ENCODE measurements around the gene ZBTB37. TPM values are rescaled to one million over a fixed set of nuclear protein-coding genes. Genes with fewer than 3 reads are reported as not detected.
"Not testable (repeated sequence)": the region's sequence is repeated elsewhere in the genome, so short reads cannot be mapped to it uniquely, and the experiment has no call there.

Gene ZBTB37
- total RNA-seq, 4 donors from 2014 or later = 1.6 to 6.3 (median 3.3) TPM

GRCh38 chr1:173871091-173871490, 2.9 kb downstream of the ZBTB37 start:
- peaks cover 0 to 36% (median 0%) of the 10 kb centered on the region in 3 donors for H3K36me3 ChIP-seq
- 80 to 89% methylated on average over 4 to 5 of the region's 5 CpGs for WGBS, 2 donors
- intact Hi-C loops (cut with DNase I) = no loop called here
- DNase-seq = no peak
- H3K4me1 ChIP-seq = peaks cover 0 to 39% (median 16%) of the 10 kb centered on the region in 3 donors
- H3K27ac ChIP-seq = peak overlapping the region in 2 of 4 donors; percentile 38 to 99
- no peaks in the 10 kb centered on the region for H3K27me3 ChIP-seq
- TF ChIP-seq POLR2A (IDR thresholded peaks at IDR 0.05) = no peak
- no peak for TF ChIP-seq CTCF (IDR thresholded peaks at IDR 0.05)
- no peaks in the 10 kb centered on the region for H3K9me3 ChIP-seq
- H3K4me3 ChIP-seq = no peak overlapping the region

- peaks cover 0 to 36% (median 0%) of the 10 kb centered on the region in 3 donors for H3K36me3 ChIP-seq
- no peaks in the 10 kb centered on the region for H3K9me3 ChIP-seq
- WGBS, 2 donors = 69 to 80% methylated on average over 2 of the region's 2 CpGs
- intact Hi-C loops (cut with DNase I) = no loop called here
- no peaks in the 10 kb centered on the region for H3K27me3 ChIP-seq
- no peak overlapping the region for H3K4me3 ChIP-seq
- no peak for DNase-seq
- peak overlapping the region in 1 of 4 donors; percentile 38 for H3K27ac ChIP-seq
- H3K4me1 ChIP-seq = peaks cover 0 to 35% (median 12%) of the 10 kb centered on the region in 3 donors
- TF ChIP-seq POLR2A (IDR thresholded peaks at IDR 0.05) (no peak), CTCF (IDR thresholded peaks at IDR 0.05) (no peak)
Measured at GRCh38 chr1:173871500-173871899, 3.3 kb downstream of the ZBTB37 start.

GRCh38 chr1:173876732-173877131, 8.6 kb downstream of the ZBTB37 start:
- Histone ChIP-seq H3K36me3 (peaks cover 0 to 65% (median 0%) of the 10 kb centered on the region in 3 donors), H3K4me3 (no peak overlapping the region), H3K9me3 (no peaks in the 10 kb centered on the region), H3K27ac (no peak overlapping the region), H3K27me3 (no peaks in the 10 kb centered on the region), H3K4me1 (no peaks in the 10 kb centered on the region)
- WGBS, 2 donors = 81 to 88% methylated on average over 5 of the region's 5 CpGs
- no peak for DNase-seq
- intact Hi-C loops (cut with DNase I) = no loop called here
- TF ChIP-seq POLR2A (IDR thresholded peaks at IDR 0.05) (no peak), CTCF (IDR thresholded peaks at IDR 0.05) (no peak)

GRCh38 chr1:173878251-173878650, 10.1 kb downstream of the ZBTB37 start:
- intact Hi-C loops (cut with DNase I) = no loop called here
- Histone ChIP-seq H3K27me3 (no peaks in the 10 kb centered on the region), H3K9me3 (no peaks in the 10 kb centered on the region), H3K4me3 (no peak overlapping the region), H3K4me1 (no peaks in the 10 kb centered on the region), H3K36me3 (peaks cover 0 to 65% (median 0%) of the 10 kb centered on the region in 3 donors), H3K27ac (no peak overlapping the region)
- no peak for DNase-seq
- TF ChIP-seq CTCF (IDR thresholded peaks at IDR 0.05) (no peak), POLR2A (IDR thresholded peaks at IDR 0.05) (no peak)

- WGBS, 2 donors = 69 to 75% methylated on average over 2 to 3 of the region's 4 CpGs
- H3K4me1 ChIP-seq; H3K27me3 ChIP-seq; H3K4me3 ChIP-seq; H3K27ac ChIP-seq; DNase-seq; intact Hi-C loops (cut with DNase I); H3K9me3 ChIP-seq: not testable (repeated sequence)
- peaks cover 6 to 58% (median 6%) of the 10 kb centered on the region in 3 donors for H3K36me3 ChIP-seq
Measured at GRCh38 chr1:173881117-173881516, 12.9 kb downstream of the ZBTB37 start.

GRCh38 chr1:173884701-173885100, 16.5 kb downstream of the ZBTB37 start:
- Histone ChIP-seq H3K4me1 (no peaks in the 10 kb centered on the region), H3K27ac (no peak overlapping the region), H3K4me3 (no peak overlapping the region), H3K27me3 (no peaks in the 10 kb centered on the region), H3K9me3 (no peaks in the 10 kb centered on the region), H3K36me3 (peaks cover 6 to 43% (median 9%) of the 10 kb centered on the region in 3 donors)
- no peak for DNase-seq
- intact Hi-C loops (cut with DNase I) = no loop called here
- 90 to 95% methylated on average over 5 of the region's 5 CpGs for WGBS, 2 donors
- TF ChIP-seq POLR2A (IDR thresholded peaks at IDR 0.05) = no peak

Data from esophagus squamous epithelium (tissue), 5 donors.